Neuronal stem cell (in vitro differentiated cells): Measurements from ENCODE around the gene PTOV1.
A peak's percentile ranks its signal among the peaks of the same experiment; 100 is the strongest.

Source experiments
- DNase-seq: peaks from one replicate; pipeline ENCODE4 v3.0.0-alpha.2; 2013; ENCODE audit warnings: low spot score
- H2AFZ ChIP-seq: one replicate; pipeline ENCODE4 v1.6.1; 2013; ENCODE audit warnings: mild to moderate bottlenecking, low read length, inconsistent platforms
- H2AK5ac ChIP-seq: 2 replicates; pipeline ENCODE4 v1.6.1; 2013; ENCODE audit warnings: low read depth, mild to moderate bottlenecking, inconsistent platforms, low read length, moderate library complexity, mixed read lengths
- H2BK120ac ChIP-seq: 2 replicates; pipeline ENCODE4 v1.6.1; 2013; ENCODE audit warnings: low read depth, mild to moderate bottlenecking, inconsistent platforms, low read length, moderate library complexity, mixed read lengths
- H2BK12ac ChIP-seq: one replicate; pipeline ENCODE4 v1.6.1; 2013; ENCODE audit warnings: low read length, inconsistent platforms
- H2BK15ac ChIP-seq: 2 replicates; pipeline ENCODE4 v1.6.1; 2013; ENCODE audit warnings: mild to moderate bottlenecking, low read length, inconsistent platforms, mixed read lengths
- H2BK5ac ChIP-seq: one replicate; pipeline ENCODE4 v1.6.1; 2013; ENCODE audit warnings: inconsistent platforms, mild to moderate bottlenecking, low read length, moderate library complexity
- H3K14ac ChIP-seq: one replicate; pipeline ENCODE4 v1.6.1; 2013; ENCODE audit warnings: low read length, inconsistent platforms
- H3K18ac ChIP-seq: 2 replicates; pipeline ENCODE4 v1.6.1; 2013; ENCODE audit warnings: low read length, inconsistent platforms
- H3K23ac ChIP-seq: 2 replicates; pipeline ENCODE4 v1.6.1; 2013; ENCODE audit warnings: low read depth, mild to moderate bottlenecking, mixed read lengths, low read length, inconsistent platforms; ENCODE audit not compliant: poor library complexity
- H3K27ac ChIP-seq: replicated peaks from 3 replicates; pipeline ENCODE4 v1.5.1; 2013; ENCODE audit warnings: low read length, inconsistent platforms
- H3K27me3 ChIP-seq, 3 experiments: 2 replicates each; pipeline ENCODE4 v1.6.1; 2013; ENCODE audit warnings: low read length in 3 of 3, mild to moderate bottlenecking in 2 of 3, inconsistent platforms in 1 of 3, low read depth in 1 of 3, mixed read lengths in 1 of 3, moderate library complexity in 1 of 3; ENCODE audit not compliant: control insufficient read depth in 3 of 3, insufficient read depth in 3 of 3
- H3K36me3 ChIP-seq, 2 donors: replicated peaks in 1 of 2; 2 replicates each; pipeline ENCODE4 v1.6.1; 2013; ENCODE audit warnings: low read length in 2 of 2; ENCODE audit not compliant: control insufficient read depth in 2 of 2, insufficient read depth in 2 of 2
- H3K4ac ChIP-seq: 2 replicates; pipeline ENCODE4 v1.6.1; 2013; ENCODE audit warnings: inconsistent platforms, mild to moderate bottlenecking, low read length, moderate library complexity
- H3K4me1 ChIP-seq, 2 donors: 1 replicate in 1 of 2; 2 replicates in 1 of 2; pipeline ENCODE4 v1.6.1; 2013; ENCODE audit warnings: low read length in 2 of 2, low read depth in 1 of 2; ENCODE audit not compliant: control insufficient read depth in 2 of 2, insufficient read depth in 1 of 2
- H3K4me2 ChIP-seq: one replicate; pipeline ENCODE4 v1.6.1; 2013; ENCODE audit warnings: mild to moderate bottlenecking, low read length, inconsistent platforms; ENCODE audit not compliant: insufficient read depth, poor library complexity, severe bottlenecking
- H3K4me3 ChIP-seq, 2 donors: 2 replicates each; pipeline ENCODE4 v1.5.1; 2013; ENCODE audit warnings: low read length in 2 of 2, mild to moderate bottlenecking in 2 of 2, inconsistent platforms in 1 of 2, moderate library complexity in 1 of 2
- H3K79me1 ChIP-seq: one replicate; pipeline ENCODE4 v1.6.1; 2013; ENCODE audit warnings: low read depth, mild to moderate bottlenecking, inconsistent platforms, low read length, moderate library complexity
- H3K9ac ChIP-seq: one replicate; pipeline ENCODE4 v1.6.1; 2013; ENCODE audit warnings: mild to moderate bottlenecking, low read depth, low read length, inconsistent platforms; ENCODE audit not compliant: poor library complexity
- H3K9me3 ChIP-seq, 2 donors: replicated peaks in 1 of 2; 2 replicates each; pipeline versions ENCODE3 to v1.6.1; 2013; ENCODE audit warnings: low read length in 2 of 2, mild to moderate bottlenecking in 2 of 2, inconsistent platforms in 1 of 2, low read depth in 1 of 2, mixed read lengths in 1 of 2, moderate library complexity in 1 of 2; ENCODE audit not compliant: control insufficient read depth in 2 of 2, insufficient read depth in 1 of 2
- H4K8ac ChIP-seq: one replicate; pipeline ENCODE4 v1.6.1; 2013; ENCODE audit warnings: low read depth, mild to moderate bottlenecking, inconsistent platforms, low read length, moderate library complexity
- H4K91ac ChIP-seq: one replicate; pipeline ENCODE4 v1.6.1; 2013; ENCODE audit warnings: low read length, low read depth, mild to moderate bottlenecking, inconsistent platforms; ENCODE audit not compliant: poor library complexity
- WGBS, 2 donors: extraction: QIAGEN DNeasy Blood & Tissue Kit; methylation state at CpG; one replicate each; pipeline ENCODE4 v1.1.7; 2013; ENCODE audit warnings: missing lambda C conversion rate in 2 of 2, mixed read lengths in 1 of 2; ENCODE audit not compliant: insufficient read length in 2 of 2, insufficient replicate concordance in 1 of 2; ENCODE audit errors: extremely low coverage in 2 of 2; 5-methylcytosine and 5-hydroxymethylcytosine counted together

The PTOV1 gene

DNA sequence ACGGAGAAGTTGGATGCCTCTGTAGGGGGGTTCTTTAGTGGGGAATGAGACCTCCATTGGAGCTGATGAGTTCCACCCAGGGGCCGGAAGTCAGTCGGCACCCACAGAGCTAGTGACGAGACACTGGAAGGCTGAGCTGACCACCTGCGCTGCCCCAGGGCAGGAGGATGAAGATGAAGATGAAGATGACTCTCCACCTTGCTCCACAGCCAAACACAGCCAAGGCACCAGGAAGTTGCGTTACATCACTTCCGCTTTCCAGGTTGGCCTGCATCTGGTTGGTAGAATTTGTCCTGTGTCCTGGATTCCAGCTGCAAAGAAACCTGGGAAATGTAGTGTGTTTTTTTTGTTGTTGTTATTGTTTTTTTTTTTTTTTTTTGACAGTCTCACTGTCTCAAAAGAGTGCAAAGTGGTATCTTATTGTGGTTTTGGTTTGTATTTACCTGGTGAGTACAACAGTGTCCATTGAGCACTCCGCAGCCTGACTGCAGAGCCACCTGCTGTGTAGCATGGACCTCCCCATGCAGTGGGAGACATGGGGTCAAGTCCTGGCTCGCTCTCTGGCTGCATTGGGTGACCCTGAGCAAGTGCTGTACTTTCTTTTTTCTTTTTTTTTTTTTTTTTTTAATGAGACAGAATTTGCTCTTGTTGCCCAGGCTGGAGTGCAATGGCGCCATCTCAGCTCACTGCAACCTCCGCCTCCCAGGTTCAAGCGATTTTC is 28.4 kb downstream of the PTOV1 start:
- no peak overlapping the region for H4K91ac ChIP-seq
- H2BK5ac ChIP-seq = no peak overlapping the region
- H2BK15ac ChIP-seq = no peak overlapping the region
- H3K27ac ChIP-seq = no peak overlapping the region
- H3K27me3 ChIP-seq = no peaks in the 10 kb centered on the region
- no peak for DNase-seq
- H3K18ac ChIP-seq = no peak overlapping the region
- no peak overlapping the region for H2AFZ ChIP-seq
- no peak overlapping the region for H2BK120ac ChIP-seq
- H3K9ac ChIP-seq = peak overlapping the region; percentile 50
- H3K9me3 ChIP-seq = peaks cover 7 to 14% of the 10 kb centered on the region in 2 donors
- H3K4me2 ChIP-seq = no peak overlapping the region
- H3K4ac ChIP-seq = no peak overlapping the region
- H2BK12ac ChIP-seq = no peak overlapping the region
- no peak overlapping the region for H3K14ac ChIP-seq
- H3K23ac ChIP-seq = no peak overlapping the region
- peaks cover 10 to 12% of the 10 kb centered on the region in 2 donors for H3K4me1 ChIP-seq
- no peak overlapping the region for H3K4me3 ChIP-seq
- H4K8ac ChIP-seq = no peak overlapping the region
- no CpG with 5 or more reads among the region's 12 CpGs for WGBS, 2 donors
- H3K79me1 ChIP-seq = peaks cover 20% of the 10 kb centered on the region
- peak overlapping the region; percentile 47 for H2AK5ac ChIP-seq
- H3K36me3 ChIP-seq = peaks cover 53 to 55% of the 10 kb centered on the region in 2 donors

DNA sequence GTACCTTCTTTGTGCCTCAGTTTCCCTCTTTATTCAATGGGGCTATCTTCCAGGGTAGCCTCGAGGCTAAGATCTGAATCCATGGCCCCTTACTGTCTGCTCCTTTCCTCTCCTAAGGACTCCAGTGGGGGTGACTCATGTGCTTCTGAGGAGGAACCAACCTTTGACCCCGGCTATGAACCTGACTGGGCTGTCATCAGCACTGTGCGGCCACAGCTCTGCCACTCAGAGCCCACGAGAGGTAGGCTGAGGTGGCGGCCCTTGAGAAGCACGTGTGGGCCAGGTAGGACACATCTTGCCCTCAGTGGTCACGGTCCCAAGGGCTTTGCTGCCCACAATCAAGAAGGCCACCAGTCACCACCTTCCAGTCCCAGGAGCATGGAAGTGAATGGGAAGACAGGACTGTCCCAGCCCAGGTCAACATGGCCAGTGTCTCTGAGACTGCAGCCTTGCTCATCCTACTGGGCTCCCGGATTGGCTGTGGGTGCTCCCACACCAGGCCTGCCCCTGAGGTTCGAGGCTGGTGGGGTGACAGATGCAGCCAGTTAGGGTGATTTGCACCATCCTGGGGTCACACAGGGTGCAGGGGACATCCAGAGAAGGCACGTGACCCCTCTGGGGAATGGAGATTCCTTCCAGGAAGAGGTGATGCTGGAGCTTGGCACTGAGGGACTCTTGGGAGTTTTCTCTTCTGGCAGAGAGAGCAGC is 29.4 kb downstream of the PTOV1 start:
- H3K27me3 ChIP-seq = no peaks in the 10 kb centered on the region
- H3K36me3 ChIP-seq = peaks cover 58 to 63% of the 10 kb centered on the region in 2 donors
- H3K4me2 ChIP-seq = no peak overlapping the region
- H4K91ac ChIP-seq = no peak overlapping the region
- no peak overlapping the region for H2BK15ac ChIP-seq
- peaks cover 13% of the 10 kb centered on the region for H3K79me1 ChIP-seq
- no peak overlapping the region for H3K4me3 ChIP-seq
- no peak overlapping the region for H2AFZ ChIP-seq
- no peak for DNase-seq
- no CpG with 5 or more reads among the region's 10 CpGs for WGBS, 2 donors
- H2BK120ac ChIP-seq = no peak overlapping the region
- no peak overlapping the region for H2AK5ac ChIP-seq
- H2BK5ac ChIP-seq = no peak overlapping the region
- H3K9me3 ChIP-seq = peaks cover 7 to 14% of the 10 kb centered on the region in 2 donors
- no peak overlapping the region for H3K23ac ChIP-seq
- no peak overlapping the region for H3K18ac ChIP-seq
- H3K14ac ChIP-seq = no peak overlapping the region
- H4K8ac ChIP-seq = no peak overlapping the region
- H3K4ac ChIP-seq = no peak overlapping the region
- H3K27ac ChIP-seq = no peak overlapping the region
- no peak overlapping the region for H3K9ac ChIP-seq
- H2BK12ac ChIP-seq = no peak overlapping the region
- peaks cover 10 to 12% of the 10 kb centered on the region in 2 donors for H3K4me1 ChIP-seq

DNA sequence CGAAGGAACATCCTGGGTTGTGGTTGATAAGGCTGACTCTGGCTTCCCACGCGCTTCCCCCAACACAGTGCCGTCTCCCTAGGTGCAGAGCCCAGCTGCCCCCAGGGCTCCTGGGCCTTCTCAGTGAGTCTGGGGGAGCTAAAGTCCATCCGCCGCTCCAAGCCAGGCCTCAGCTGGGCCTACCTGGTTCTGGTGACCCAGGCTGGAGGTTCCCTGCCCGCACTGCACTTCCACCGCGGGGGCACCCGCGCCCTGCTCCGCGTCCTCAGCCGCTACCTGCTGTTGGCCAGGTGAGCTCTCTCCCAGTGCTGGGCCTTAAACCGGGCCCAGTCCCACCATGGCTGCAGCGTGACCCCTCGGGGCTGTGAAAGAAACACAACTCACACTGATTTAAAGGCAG is 30.2 kb downstream of the PTOV1 start:
- Histone ChIP-seq H4K91ac (no peak overlapping the region), H3K23ac (peak overlapping the region; percentile 9), H2AFZ (no peak overlapping the region), H3K18ac (no peak overlapping the region), H2AK5ac (no peak overlapping the region), H2BK12ac (no peak overlapping the region), H3K27me3 (no peaks in the 10 kb centered on the region), H3K9ac (no peak overlapping the region), H3K36me3 (peaks cover 61 to 64% of the 10 kb centered on the region in 2 donors), H3K79me1 (peaks cover 13% of the 10 kb centered on the region), H3K27ac (no peak overlapping the region), H3K4me2 (no peak overlapping the region), H3K14ac (no peak overlapping the region), H2BK15ac (no peak overlapping the region), H3K4ac (no peak overlapping the region), H4K8ac (no peak overlapping the region), H3K9me3 (peaks cover 7 to 14% of the 10 kb centered on the region in 2 donors), H2BK5ac (peak overlapping the region; percentile 45), H3K4me3 (no peak overlapping the region), H3K4me1 (peaks cover 5 to 7% of the 10 kb centered on the region in 2 donors), H2BK120ac (no peak overlapping the region)
- no peak for DNase-seq
- no CpG with 5 or more reads among the region's 17 CpGs for WGBS, 2 donors

DNA sequence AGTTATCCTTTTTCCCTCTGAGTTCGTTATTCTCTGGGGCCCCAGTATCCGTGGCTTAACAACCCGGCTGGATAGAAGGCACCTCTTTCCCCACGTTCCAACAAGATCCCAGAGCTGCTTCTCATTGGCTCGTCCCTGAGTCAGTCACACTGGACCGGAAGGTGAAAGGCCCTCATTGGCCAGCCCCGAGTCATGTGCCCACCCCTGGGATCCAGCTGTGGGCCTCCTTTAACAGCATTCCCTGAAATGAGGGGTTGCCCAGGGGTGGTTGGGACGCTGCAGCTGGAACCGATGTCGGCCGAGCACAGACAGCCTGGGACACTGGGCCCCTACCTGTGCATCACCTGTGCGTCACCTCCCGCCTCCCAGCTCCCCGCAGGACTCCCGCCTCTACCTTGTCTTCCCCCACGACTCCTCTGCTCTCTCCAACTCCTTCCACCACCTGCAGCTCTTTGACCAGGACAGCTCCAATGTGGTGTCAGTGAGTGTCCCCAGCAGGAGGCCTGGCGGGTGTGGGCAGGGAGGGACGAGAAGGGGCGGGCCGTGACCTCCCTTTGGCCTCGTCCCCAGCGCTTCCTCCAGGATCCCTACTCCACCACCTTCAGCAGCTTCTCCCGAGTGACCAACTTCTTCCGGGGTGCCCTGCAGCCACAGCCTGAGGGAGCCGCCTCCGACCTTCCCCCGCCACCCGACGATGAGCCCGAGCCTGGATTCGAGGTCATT is 30.9 kb downstream of the PTOV1 start:
- Histone ChIP-seq H2BK5ac (no peak overlapping the region), H3K27ac (no peak overlapping the region), H4K91ac (no peak overlapping the region), H3K36me3 (peaks cover 62 to 69% of the 10 kb centered on the region in 2 donors), H3K4me3 (no peak overlapping the region), H3K18ac (no peak overlapping the region), H3K9me3 (peaks cover 7 to 14% of the 10 kb centered on the region in 2 donors), H2BK15ac (no peak overlapping the region), H3K9ac (no peak overlapping the region), H3K23ac (peak overlapping the region; percentile 14), H3K4ac (no peak overlapping the region), H4K8ac (no peak overlapping the region), H3K14ac (no peak overlapping the region), H2AK5ac (no peak overlapping the region), H3K4me2 (no peak overlapping the region), H3K27me3 (no peaks in the 10 kb centered on the region), H3K79me1 (peaks cover 13% of the 10 kb centered on the region), H3K4me1 (peaks cover 5 to 7% of the 10 kb centered on the region in 2 donors), H2BK12ac (no peak overlapping the region), H2AFZ (no peak overlapping the region), H2BK120ac (no peak overlapping the region)
- no CpG with 5 or more reads among the region's 31 CpGs for WGBS, 2 donors
- no peak for DNase-seq
